IMR-90 (cell line): ENCODE measurements around the gene ZMIZ1. TPM values are rescaled to one million over a fixed set of nuclear protein-coding genes. Genes with fewer than 3 reads are reported as not detected.

Experiments
- ATAC-seq: fragments of 200-7000 bp; cut with Tn5 transposase; 2 replicates; pipeline ENCODE4 v1.9.1; 2020; ENCODE audit warnings: low read depth, mild to moderate bottlenecking, moderate library complexity
- BruUV-seq: library from RNA; stranded (reverse); fragments of 400-500 nt; replicated peaks from 2 replicates; lab custom pipeline; 2021; lab: Mats Ljungman, UMichigan
- CTCF ChIA-PET: fragments of 300-600 bp; formaldehyde crosslinking; extraction: SDS; loops from one replicate; lab custom pipeline; 2021; ENCODE audit warnings: antibody characterized with exemption; lab: Yijun Ruan, JAX
- POLR2A ChIA-PET: fragments of 300-600 bp; sonication (Branson Sonifier 250); formaldehyde crosslinking; loops from one replicate; lab custom pipeline; 2022; ENCODE audit warnings: antibody characterized with exemption; ENCODE audit not compliant: unreplicated experiment; lab: Charles Lee
- DNase-seq: peaks from one replicate; pipeline ENCODE4 v3.0.0; 2013
- H2AFZ ChIP-seq: replicated peaks from 2 replicates; pipeline ENCODE3; 2013; ENCODE audit warnings: low read length, mild to moderate bottlenecking; ENCODE audit not compliant: poor library complexity
- H2AK5ac ChIP-seq: 2 replicates; pipeline ENCODE4 v1.6.1; 2013; ENCODE audit warnings: low read depth, low read length, inconsistent platforms
- H2AK9ac ChIP-seq: replicated peaks from 2 replicates; pipeline ENCODE3; 2013; ENCODE audit warnings: mild to moderate bottlenecking, low read depth, low read length, moderate library complexity; ENCODE audit not compliant: poor library complexity
- H2BK120ac ChIP-seq: 2 replicates; pipeline ENCODE4 v1.6.1; 2013; ENCODE audit warnings: low read depth, low read length, inconsistent platforms
- H2BK15ac ChIP-seq: 3 replicates; pipeline ENCODE4 v1.6.1; 2013; ENCODE audit warnings: low read depth, low read length, inconsistent platforms
- H2BK20ac ChIP-seq: 2 replicates; pipeline ENCODE4 v1.6.1; 2013; ENCODE audit warnings: low read depth, mild to moderate bottlenecking, inconsistent platforms, low read length, moderate library complexity
- H2BK5ac ChIP-seq: 2 replicates; pipeline ENCODE4 v1.6.1; 2013; ENCODE audit warnings: mild to moderate bottlenecking, low read depth, low read length, inconsistent platforms; ENCODE audit not compliant: poor library complexity, severe bottlenecking
- H3K14ac ChIP-seq: replicated peaks from 2 replicates; pipeline ENCODE4 v1.6.1; 2013; ENCODE audit warnings: low read depth, low read length, inconsistent platforms
- H3K18ac ChIP-seq: 2 replicates; pipeline ENCODE4 v1.6.1; 2013; ENCODE audit warnings: low read depth, low read length, control low read depth
- H3K23ac ChIP-seq: 2 replicates; pipeline ENCODE4 v1.6.1; 2013; ENCODE audit warnings: low read depth, low read length, inconsistent platforms
- H3K27ac ChIP-seq: 2 replicates; pipeline ENCODE4 v1.5.1; 2013; ENCODE audit warnings: mild to moderate bottlenecking, control low read depth, low read length; ENCODE audit not compliant: insufficient read depth
- H3K27me3 ChIP-seq: 2 replicates; pipeline ENCODE4 v1.6.1; 2013; ENCODE audit warnings: low read length; ENCODE audit not compliant: control insufficient read depth, insufficient read depth
- H3K36me3 ChIP-seq: 2 replicates; pipeline ENCODE4 v1.6.1; 2013; ENCODE audit warnings: low read length, mixed read lengths; ENCODE audit not compliant: control insufficient read depth, insufficient read depth
- H3K4ac ChIP-seq: 2 replicates; pipeline ENCODE4 v1.6.1; 2013; ENCODE audit warnings: low read depth, low read length, inconsistent platforms
- H3K4me1 ChIP-seq: 2 replicates; pipeline ENCODE4 v1.6.1; 2013; ENCODE audit warnings: low read length, mixed read lengths; ENCODE audit not compliant: control insufficient read depth, insufficient read depth
- H3K4me2 ChIP-seq: 2 replicates; pipeline ENCODE4 v1.6.1; 2013; ENCODE audit warnings: low read depth, mild to moderate bottlenecking, control low read depth, low read length, moderate library complexity
- H3K4me3 ChIP-seq: 2 replicates; pipeline ENCODE4 v1.5.1; 2013; ENCODE audit warnings: low read depth, mild to moderate bottlenecking, control low read depth, low read length, moderate library complexity; ENCODE audit not compliant: insufficient read depth
- H3K56ac ChIP-seq: 2 replicates; pipeline ENCODE4 v1.6.1; 2013; ENCODE audit warnings: low read length, inconsistent platforms; ENCODE audit not compliant: insufficient read depth; ENCODE audit errors: extremely low read depth
- H3K79me1 ChIP-seq, 2 experiments: 2 replicates each; pipeline ENCODE4 v1.6.1; 2013; ENCODE audit warnings: low read length in 2 of 2, inconsistent platforms in 1 of 2, low read depth in 1 of 2
- H3K9ac ChIP-seq: 2 replicates; pipeline ENCODE4 v1.6.1; 2013; ENCODE audit warnings: low read depth, low read length, control low read depth
- H3K9me1 ChIP-seq: 2 replicates; pipeline ENCODE4 v1.6.1; 2013; ENCODE audit warnings: low read length, inconsistent platforms; ENCODE audit not compliant: insufficient read depth
- H3K9me3 ChIP-seq: 2 replicates; pipeline ENCODE4 v1.6.1; 2013; ENCODE audit warnings: low read length; ENCODE audit not compliant: control insufficient read depth, insufficient read depth
- H4K20me1 ChIP-seq: 2 replicates; pipeline ENCODE4 v1.6.1; 2013; ENCODE audit warnings: low read length, inconsistent platforms; ENCODE audit not compliant: insufficient read depth
- H4K5ac ChIP-seq: 2 replicates; pipeline ENCODE4 v1.6.1; 2013; ENCODE audit warnings: mild to moderate bottlenecking, low read depth, low read length, control low read depth
- H4K8ac ChIP-seq, 2 experiments: 2 replicates each; pipeline ENCODE4 v1.6.1; 2013; ENCODE audit warnings: low read depth in 2 of 2, low read length in 2 of 2, control low read depth in 1 of 2, inconsistent platforms in 1 of 2
- H4K91ac ChIP-seq: 2 replicates; pipeline ENCODE4 v1.6.1; 2013; ENCODE audit warnings: low read depth, low read length, inconsistent platforms; ENCODE audit not compliant: insufficient read depth
- FOS ChIP-seq: fragments of 150-350 bp; IDR thresholded peaks from 2 replicates; pipeline ENCODE4 v1.6.1; 2016; ENCODE audit warnings: low read depth, low read length
- MAZ ChIP-seq: IDR thresholded peaks from 2 replicates; pipeline ENCODE4 v1.6.1; 2012; ENCODE audit warnings: low read depth, mild to moderate bottlenecking, low read length, improper control_type of control experiment, moderate library complexity, borderline replicate concordance
- RCOR1 ChIP-seq: IDR thresholded peaks from 2 replicates; pipeline ENCODE4 v1.6.1; 2012; ENCODE audit warnings: mild to moderate bottlenecking, low read length, improper control_type of control experiment; ENCODE audit not compliant: insufficient replicate concordance
- RFX5 ChIP-seq: IDR thresholded peaks from 2 replicates; pipeline ENCODE4 v1.8.0; 2012; ENCODE audit warnings: low read depth, mild to moderate bottlenecking, low read length, moderate library complexity
- SMC3 ChIP-seq: fragments of 150-350 bp; IDR thresholded peaks from 2 replicates; pipeline ENCODE4 v1.6.1; 2016; ENCODE audit warnings: low read depth, mild to moderate bottlenecking, antibody characterized with exemption, low read length, moderate library complexity
- WGBS, 2 experiments: methylation state at CpG; one replicate each; pipeline versions ENCODE4 v1.1.5 to v1.1.7; 2013; ENCODE audit warnings: missing lambda C conversion rate in 2 of 2; ENCODE audit not compliant: insufficient read length in 1 of 2; ENCODE audit errors: extremely low coverage in 2 of 2; 5-methylcytosine and 5-hydroxymethylcytosine counted together
- dilution Hi-C: fragments of 300-500 bp; cut with HindIII; formaldehyde crosslinking; loops from one replicate; pipeline ENCODE4 v1.14.3; 2018; ENCODE audit warnings: low sequenced_read_pairs; ENCODE audit not compliant: unreplicated experiment
- in situ Hi-C: fragments of 300-500 bp; cut with MboI; formaldehyde crosslinking; loops from 3 replicates; pipeline ENCODE4 v1.14.3; 2019; ENCODE audit warnings: low sequenced_read_pairs, inconsistent platforms, mixed read lengths
- intact Hi-C: fragments of 100-400 bp; cut with micrococcal nuclease; formaldehyde crosslinking; loops from 2 replicates; pipeline ENCODE4 v1.10.0; 2022
- polyA plus RNA-seq, 3 experiments: library from polyadenylated mRNA; depleted of rRNA; stranded (reverse); fragments of >200 nt; gene quantifications; 2 replicates each; pipeline ENCODE4 v1.2.3, GENCODE V29; 2012; ENCODE audit warnings: low replicate concordance in 1 of 3
- total RNA-seq: library from RNA; depleted of rRNA; stranded (reverse); fragments of >200 nt; gene quantifications from 2 replicates; pipeline ENCODE4 v1.2.3, GENCODE V29; 2012
- TF ChIP-seq, protein P1 (sequence below): fragments of 150-350 bp; IDR thresholded peaks from 2 replicates; pipeline ENCODE4 v1.6.1; 2017; ENCODE audit warnings: mild to moderate bottlenecking, antibody characterized with exemption, low read length, low read depth
- TF ChIP-seq, protein P2 (sequence below): fragments of 150-350 bp; IDR thresholded peaks from 2 replicates; pipeline ENCODE4 v1.6.1; 2016; ENCODE audit warnings: low read depth, mild to moderate bottlenecking, low read length, moderate library complexity, borderline replicate concordance

ZMIZ1 gene
- total and polyA plus RNA-seq, 2 of the 4 experiments (the other 2 are of a cell fraction), result 6.6 to 48.7 TPM

DNA sequence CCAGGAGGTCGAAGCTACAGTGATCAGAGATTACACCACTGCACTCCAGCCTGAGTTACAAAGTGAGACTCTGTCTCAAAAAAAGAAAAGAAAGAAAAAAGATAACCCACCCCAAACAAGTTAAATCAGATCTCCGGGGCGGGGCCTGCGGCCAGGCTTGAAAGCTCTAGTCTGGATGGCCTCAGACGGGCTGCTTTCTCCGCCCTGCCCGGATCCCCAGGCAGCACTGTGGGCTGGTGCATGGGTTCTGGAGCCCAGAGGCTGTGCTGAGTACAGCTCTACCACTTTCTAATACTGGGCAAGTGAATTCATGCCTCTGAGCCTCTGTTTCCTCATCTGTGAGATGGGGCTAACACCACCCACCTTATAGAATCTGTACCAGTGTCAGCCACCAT lies 83.7 kb downstream of the ZMIZ1 start:
- Histone ChIP-seq H4K5ac (peak overlapping the region; percentile 74; the same call in 1 of the 2 replicates), H2AK5ac (peak overlapping the region; percentile 99), H4K91ac (peak overlapping the region; percentile 98), H3K27me3 (no peaks in the 10 kb centered on the region), H3K23ac (peak overlapping the region; percentile 86; the same call in 1 of the 2 replicates), H2AK9ac (peak overlapping the region; percentile 98), H3K18ac (peak overlapping the region; percentile 64), H2BK120ac (peak overlapping the region; percentile 98), H3K4me2 (no peak overlapping the region), H3K27ac (peak overlapping the region; percentile 94), H3K9me1 (peaks cover 57% of the 10 kb centered on the region), H3K56ac (peak overlapping the region; percentile 81; the same call in 1 of the 2 replicates), H2BK5ac (peak overlapping the region; percentile 100), H4K20me1 (no peaks in the 10 kb centered on the region; the same call in 1 of the 2 replicates), H3K4me1 (peaks cover 73% of the 10 kb centered on the region), H3K4ac (peak overlapping the region; percentile 98), H3K9me3 (no peaks in the 10 kb centered on the region), H3K9ac (peak overlapping the region; percentile 24; the same call in 1 of the 2 replicates), H2BK20ac (peak overlapping the region; percentile 99), H3K4me3 (no peak overlapping the region), H3K79me1 (peaks cover 38 to 95% of the 10 kb centered on the region in 2 experiments; a peak in 3 of 4 replicates), H3K36me3 (peaks cover 41% of the 10 kb centered on the region), H2AFZ (no peak overlapping the region), H3K14ac (peak overlapping the region; percentile 93), H2BK15ac (peak overlapping the region; percentile 98; the same call in 2 of the 3 replicates), H4K8ac (peak overlapping the region; percentile 88 to 94)
- intact Hi-C loops, result no loop called here
- in situ Hi-C loops, result no loop called here
- ATAC-seq (no peak), DNase-seq (no peak)
- BruUV-seq, result no TSS peak
- CTCF ChIA-PET, result no interaction called here
- POLR2A ChIA-PET, result no interaction called here
- 80% methylated on average over 3 of the region's 7 CpGs; no CpG with 5 or more reads in 1 of the 2 experiments for WGBS, 2 experiments
- TF ChIP-seq FOS, result no peak
- no peak for TF ChIP-seq MAZ
- TF ChIP-seq, protein P1, sequence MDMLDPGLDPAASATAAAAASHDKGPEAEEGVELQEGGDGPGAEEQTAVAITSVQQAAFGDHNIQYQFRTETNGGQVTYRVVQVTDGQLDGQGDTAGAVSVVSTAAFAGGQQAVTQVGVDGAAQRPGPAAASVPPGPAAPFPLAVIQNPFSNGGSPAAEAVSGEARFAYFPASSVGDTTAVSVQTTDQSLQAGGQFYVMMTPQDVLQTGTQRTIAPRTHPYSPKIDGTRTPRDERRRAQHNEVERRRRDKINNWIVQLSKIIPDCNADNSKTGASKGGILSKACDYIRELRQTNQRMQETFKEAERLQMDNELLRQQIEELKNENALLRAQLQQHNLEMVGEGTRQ, result no peak
- TF ChIP-seq, protein P2, sequence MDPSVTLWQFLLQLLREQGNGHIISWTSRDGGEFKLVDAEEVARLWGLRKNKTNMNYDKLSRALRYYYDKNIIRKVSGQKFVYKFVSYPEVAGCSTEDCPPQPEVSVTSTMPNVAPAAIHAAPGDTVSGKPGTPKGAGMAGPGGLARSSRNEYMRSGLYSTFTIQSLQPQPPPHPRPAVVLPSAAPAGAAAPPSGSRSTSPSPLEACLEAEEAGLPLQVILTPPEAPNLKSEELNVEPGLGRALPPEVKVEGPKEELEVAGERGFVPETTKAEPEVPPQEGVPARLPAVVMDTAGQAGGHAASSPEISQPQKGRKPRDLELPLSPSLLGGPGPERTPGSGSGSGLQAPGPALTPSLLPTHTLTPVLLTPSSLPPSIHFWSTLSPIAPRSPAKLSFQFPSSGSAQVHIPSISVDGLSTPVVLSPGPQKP, result no peak
- no peak for TF ChIP-seq RFX5
- no peak for TF ChIP-seq RCOR1
- TF ChIP-seq SMC3, result no peak
- dilution Hi-C loops, result no loop called here
